ENCODE measurements around the gene BCL7B.
"Not testable (repeated sequence)": the region's sequence is repeated elsewhere in the genome, so short reads cannot be mapped to it uniquely, and the experiment has no call there.

Gene BCL7B

GRCh38 chr7:73532224-73532623 lies 25.3 kb downstream of the BCL7B start:
- DNase-seq = no peak

GRCh38 chr7:73530800-73531199 lies 26.7 kb downstream of the BCL7B start:
- no peak for DNase-seq

- peak; percentile 21 for DNase-seq
Measured at GRCh38 chr7:73526896-73527821, 30.3 kb downstream of the BCL7B start.

GRCh38 chr7:73526158-73526494 lies 31.4 kb downstream of the BCL7B start:
- DNase-seq = not testable (repeated sequence)

GRCh38 chr7:73522105-73522872 lies 35.2 kb downstream of the BCL7B start, which contains the start of gene BAZ1B:
Gene BAZ1B, minus strand, starts transcription at chr7:73522293. Its CDS starts 360 bp downstream, at chr7:73521933.
- peak; percentile 99 for DNase-seq

- DNase-seq = no peak
Measured at GRCh38 chr7:73521636-73522104, 35.8 kb downstream of the BCL7B start.

- peak; percentile 13 for DNase-seq
Measured at GRCh38 chr7:73520673-73521635, 36.5 kb downstream of the BCL7B start.

GRCh38 chr7:73519867-73520672 lies 37.4 kb downstream of the BCL7B start:
- peak; percentile 41 for DNase-seq

- no peak for DNase-seq
Measured at GRCh38 chr7:73518470-73518869, 39.0 kb downstream of the BCL7B start.

GRCh38 chr7:73517241-73517995 lies 40.1 kb downstream of the BCL7B start:
- DNase-seq = no peak

GRCh38 chr7:73515178-73515577 lies 42.3 kb downstream of the BCL7B start:
- DNase-seq = no peak

GRCh38 chr7:73512018-73512780 lies 45.3 kb downstream of the BCL7B start:
- DNase-seq = no peak

- no peak for DNase-seq
Measured at GRCh38 chr7:73509463-73509862, 48.0 kb downstream of the BCL7B start.

GRCh38 chr7:73507556-73507955 lies 49.9 kb downstream of the BCL7B start:
- DNase-seq = no peak

GRCh38 chr7:73504920-73505319 lies 52.6 kb downstream of the BCL7B start:
- DNase-seq = no peak

GRCh38 chr7:73504017-73504416 lies 53.5 kb downstream of the BCL7B start:
- DNase-seq = no peak

- DNase-seq = no peak
Measured at GRCh38 chr7:73503229-73503628, 54.3 kb downstream of the BCL7B start.

GRCh38 chr7:73496626-73497025 lies 60.9 kb downstream of the BCL7B start:
- no peak for DNase-seq

- DNase-seq = not testable (repeated sequence)
Measured at GRCh38 chr7:73495507-73495906, 62.0 kb downstream of the BCL7B start.

- DNase-seq = no peak
Measured at GRCh38 chr7:73489976-73490375, 67.5 kb downstream of the BCL7B start.

Data from activated CD4-positive, alpha-beta T cell treated with anti-CD3 and anti-CD28 coated beads, Interleukin-2, Interleukin-6, amounts not matched to agents 100 ng/mL and 50 ng/mL, durations not matched to agents 16 hours and 8 hours (primary cell).